T-cell (primary cell): ENCODE measurements around the gene DDX10. TPM values are rescaled to one million over a fixed set of nuclear protein-coding genes. Genes with fewer than 3 reads are reported as not detected.

ENCODE experiments used
- ATAC-seq, 4 experiments: fragments of 200-7000 bp in 3 of 4; fragments of 150-1000 bp in 1 of 4; cut with Tn5 transposase; replicated peaks in 1 of 4; 1 replicate in 3 of 4; 2 replicates in 1 of 4; pipeline ENCODE4 v1.10.0; 2021; ENCODE audit warnings: moderate library complexity in 3 of 4, mild to moderate bottlenecking in 2 of 4, moderate number of reproducible peaks in 1 of 4
- CTCF ChIA-PET, 2 donors: fragments of 300-600 bp; sonication (Branson Sonifier 250); formaldehyde crosslinking; loops; one replicate each; lab custom pipeline; 2022; ENCODE audit warnings: antibody characterized with exemption in 2 of 2; lab: Charles Lee
- POLR2A ChIA-PET, 2 donors: fragments of 300-600 bp; sonication (Branson Sonifier 250); formaldehyde crosslinking; loops; one replicate each; lab custom pipeline; 2022; ENCODE audit warnings: antibody characterized with exemption in 2 of 2; lab: Charles Lee
- DNase-seq, 35 experiments: peaks; one replicate each; pipeline versions ENCODE4 v3.0.0 to v3.0.0-alpha.2; 2013 to 2023
- H3K27ac ChIP-seq: one replicate; pipeline ENCODE4 v1.5.1; 2013; ENCODE audit warnings: low read length
- H3K27me3 ChIP-seq, 2 experiments: replicated peaks in 1 of 2; 1 replicate in 1 of 2; 2 replicates in 1 of 2; pipeline versions ENCODE4 v1.6.1 to v1.7.0; 2013; ENCODE audit warnings: low read length in 1 of 2, mixed read lengths in 1 of 2; ENCODE audit not compliant: control insufficient read depth in 2 of 2, insufficient read depth in 2 of 2; ENCODE audit errors: extremely low read depth in 1 of 2
- H3K36me3 ChIP-seq, 2 donors: 1 replicate in 1 of 2; 2 replicates in 1 of 2; pipeline versions ENCODE4 v1.6.1 to v1.7.0; 2013; ENCODE audit warnings: low read length in 1 of 2; ENCODE audit not compliant: control insufficient read depth in 2 of 2, insufficient read depth in 1 of 2; ENCODE audit errors: extremely low read depth in 1 of 2
- H3K4me1 ChIP-seq, 2 experiments: 1 replicate in 1 of 2; 2 replicates in 1 of 2; pipeline versions ENCODE4 v1.6.1 to v1.7.0; 2013; ENCODE audit warnings: low read length in 2 of 2, mixed read lengths in 1 of 2; ENCODE audit not compliant: insufficient read depth in 2 of 2, control insufficient read depth in 1 of 2; ENCODE audit errors: extremely low read depth in 1 of 2
- H3K4me3 ChIP-seq, 2 donors: 1 replicate in 1 of 2; 2 replicates in 1 of 2; pipeline versions ENCODE4 v1.5.1 to v1.7.0; 2013; ENCODE audit warnings: mild to moderate bottlenecking in 2 of 2, low read length in 1 of 2, moderate library complexity in 1 of 2; ENCODE audit not compliant: control insufficient read depth in 1 of 2; ENCODE audit errors: extremely low read depth in 1 of 2
- H3K9me3 ChIP-seq: 2 replicates; pipeline ENCODE4 v1.7.0; 2013
- H3K27ac Mint-ChIP-seq, 2 donors: one replicate each; pipeline ENCODE4 v1.8.0; 2020 to 2021; ENCODE audit warnings: mild to moderate bottlenecking in 2 of 2, mixed read lengths in 2 of 2
- H3K27me3 Mint-ChIP-seq, 2 donors: one replicate each; pipeline ENCODE4 v1.8.0; 2021 to 2022; ENCODE audit warnings: mixed read lengths in 2 of 2
- H3K36me3 Mint-ChIP-seq: one replicate; pipeline ENCODE4 v1.8.0; 2021; ENCODE audit warnings: mixed read lengths
- H3K4me1 Mint-ChIP-seq, 3 donors: one replicate each; pipeline ENCODE4 v1.8.0; 2020 to 2022; ENCODE audit warnings: mixed read lengths in 3 of 3, mild to moderate bottlenecking in 1 of 3
- H3K4me3 Mint-ChIP-seq, 3 donors: one replicate each; pipeline ENCODE4 v1.8.0; 2020 to 2022; ENCODE audit warnings: mild to moderate bottlenecking in 3 of 3, mixed read lengths in 3 of 3, moderate library complexity in 3 of 3
- H3K9me3 Mint-ChIP-seq, 3 donors: one replicate each; pipeline ENCODE4 v1.8.0; 2020 to 2022; ENCODE audit warnings: mixed read lengths in 3 of 3
- WGBS: methylation state at CpG from one replicate; pipeline ENCODE4 v1.1.5; 2013; ENCODE audit warnings: missing lambda C conversion rate; ENCODE audit not compliant: insufficient coverage; 5-methylcytosine and 5-hydroxymethylcytosine counted together
- total RNA-seq, 35 experiments: library from RNA in 6 of 35; stranded (reverse) in 6 of 35; fragments of 120-200 nt in 1 of 35; gene quantifications; one replicate each; pipeline versions ENCODE4 v1.2.1 to v1.2.4 and lab custom pipeline; 2013 to 2026

The DDX10 gene
- total RNA-seq, 5 donors from 2014 or later (not counting 1 experiment from before 2014, with no cell fraction given) = 23.5 to 30.0 (median 27.0) TPM

DNA sequence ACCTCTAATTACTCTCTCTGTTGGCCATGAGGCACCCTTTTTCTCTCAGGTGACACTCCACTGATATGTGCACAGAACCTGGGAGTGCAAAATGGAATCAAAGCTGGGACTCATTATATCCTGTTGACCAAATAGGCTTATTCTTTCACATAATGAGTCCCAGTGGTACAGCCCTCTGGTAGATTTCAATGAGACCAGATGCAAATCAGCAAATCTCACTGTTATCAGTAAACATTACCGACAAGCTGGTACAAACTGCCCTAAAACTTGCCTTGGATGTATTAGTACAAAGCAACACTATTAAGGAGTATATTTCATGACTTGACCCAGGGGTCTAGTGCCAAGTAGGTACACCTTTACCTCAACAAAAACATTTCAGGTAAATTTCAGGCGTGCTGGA lies 128.3 kb downstream of the DDX10 start:
- WGBS = no CpG with 5 or more reads among the region's 2 CpGs
- CTCF ChIA-PET = no interaction called here

DNA sequence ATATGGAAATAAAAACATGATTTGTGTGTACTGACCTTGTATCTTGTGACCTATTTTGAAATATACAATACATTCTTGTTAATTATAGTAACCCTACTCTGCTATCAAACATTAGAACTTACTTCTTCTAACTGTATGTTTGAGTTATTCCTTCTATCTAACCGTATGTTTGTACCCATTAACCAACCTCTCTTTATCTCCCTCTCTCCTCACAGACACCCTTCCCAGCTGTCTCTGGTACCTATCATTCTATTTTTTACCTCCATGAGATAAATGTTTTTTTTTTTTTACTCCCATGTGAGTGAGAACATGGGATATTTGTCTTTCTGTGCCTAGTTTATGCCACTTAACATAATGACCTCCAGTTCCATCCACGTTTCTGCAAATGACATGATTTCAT lies 128.7 kb downstream of the DDX10 start:
- ChIA-PET POLR2A (no interaction called here), CTCF (no interaction called here)
- H3K4me3 ChIP-seq = no peak overlapping the region
- peaks cover 11 to 25% (median 23%) of the 10 kb centered on the region in 3 donors for H3K4me1 Mint-ChIP-seq
- no peak overlapping the region for H3K4me3 Mint-ChIP-seq
- H3K27me3 Mint-ChIP-seq = no peaks in the 10 kb centered on the region
- no peaks in the 10 kb centered on the region for H3K9me3 ChIP-seq
- no peak overlapping the region for H3K27ac ChIP-seq
- H3K9me3 Mint-ChIP-seq = no peaks in the 10 kb centered on the region
- H3K36me3 ChIP-seq = no peaks in the 10 kb centered on the region
- no peak for ATAC-seq
- no peak overlapping the region for H3K27ac Mint-ChIP-seq
- WGBS = no CpG with 5 or more reads among the region's 2 CpGs
- no peak for DNase-seq
- no peaks in the 10 kb centered on the region for H3K4me1 ChIP-seq
- H3K27me3 ChIP-seq = no peaks in the 10 kb centered on the region
- H3K36me3 Mint-ChIP-seq = peaks cover 15% of the 10 kb centered on the region

More for the DNA sequence above, 128.3 kb downstream of the DDX10 start:
- H3K36me3 ChIP-seq = no peaks in the 10 kb centered on the region
- H3K9me3 ChIP-seq = no peaks in the 10 kb centered on the region
- peaks cover 13 to 28% (median 22%) of the 10 kb centered on the region in 3 donors for H3K4me1 Mint-ChIP-seq
- H3K27me3 Mint-ChIP-seq = no peaks in the 10 kb centered on the region
- H3K27ac ChIP-seq = no peak overlapping the region
- no peaks in the 10 kb centered on the region for H3K9me3 Mint-ChIP-seq
- no peak overlapping the region for H3K4me3 ChIP-seq
- H3K27me3 ChIP-seq = no peaks in the 10 kb centered on the region
- no peaks in the 10 kb centered on the region for H3K4me1 ChIP-seq
- DNase-seq = no peak
- no peak for ATAC-seq
- H3K4me3 Mint-ChIP-seq = no peak overlapping the region
- peaks cover 15% of the 10 kb centered on the region for H3K36me3 Mint-ChIP-seq
- POLR2A ChIA-PET = interaction anchor here in 1 of 2 donors (0.6 kb wide), 1 partner anchor 160 kb away, joined by 7 read pairs; no protein-coding TSS in a partner anchor
- H3K27ac Mint-ChIP-seq = no peak overlapping the region

DNA sequence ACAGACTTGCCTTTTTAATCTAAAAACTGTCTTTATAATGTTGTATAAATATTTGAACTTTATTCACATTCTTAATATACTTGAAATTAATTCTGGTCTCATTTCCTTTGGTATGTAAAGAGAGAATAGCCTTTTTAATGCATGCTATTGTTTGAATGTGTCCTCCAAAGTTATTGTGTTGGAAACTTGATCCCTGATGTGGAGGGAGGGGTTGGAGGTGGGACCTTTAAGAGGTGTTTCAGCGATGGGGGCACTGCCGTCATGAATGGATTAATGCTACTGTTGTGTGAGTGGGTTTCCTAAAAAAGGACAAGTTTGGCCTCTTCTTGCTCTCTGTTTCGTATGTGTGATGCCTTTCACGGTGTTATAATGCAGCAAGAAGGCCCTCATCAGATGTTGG lies 131.7 kb downstream of the DDX10 start:
- Histone ChIP-seq H3K4me3 (no peak overlapping the region), H3K27ac (no peak overlapping the region), H3K9me3 (no peaks in the 10 kb centered on the region), H3K36me3 (no peaks in the 10 kb centered on the region), H3K4me1 (no peaks in the 10 kb centered on the region), H3K27me3 (no peaks in the 10 kb centered on the region)
- CTCF ChIA-PET = no interaction called here
- POLR2A ChIA-PET = no interaction called here
- Mint-ChIP-seq H3K27ac (no peak overlapping the region), H3K36me3 (peaks cover 11% of the 10 kb centered on the region), H3K27me3 (no peaks in the 10 kb centered on the region), H3K4me3 (no peak overlapping the region), H3K4me1 (peaks cover 7 to 15% (median 12%) of the 10 kb centered on the region in 3 donors), H3K9me3 (no peaks in the 10 kb centered on the region)
- ATAC-seq (no peak), DNase-seq (no peak)
- no CpG with 5 or more reads among the region's 4 CpGs for WGBS

DNA sequence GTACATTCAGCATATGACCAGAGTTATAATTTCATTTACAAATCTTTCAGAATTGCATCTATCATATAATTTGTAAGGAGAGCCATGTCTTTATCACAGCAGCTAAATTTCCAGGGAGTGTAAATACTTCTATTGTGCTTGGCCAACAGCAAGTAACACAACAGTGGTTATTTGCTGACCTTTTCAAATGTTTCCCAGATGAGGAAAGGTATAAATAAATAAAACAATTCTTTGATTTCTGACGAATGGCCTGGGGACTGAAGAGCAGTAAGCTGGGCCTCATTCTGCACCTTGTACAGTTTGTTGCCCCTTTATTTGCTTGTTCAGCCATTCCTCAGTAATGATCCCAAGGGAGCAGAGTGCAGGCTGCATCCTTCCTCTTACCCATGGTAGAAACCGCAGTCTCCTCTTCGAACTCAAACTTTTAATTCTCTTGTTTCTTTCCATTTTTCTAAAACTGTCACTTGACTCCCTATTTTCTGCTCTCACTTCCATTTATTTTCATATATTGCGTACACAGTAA lies 132.8 kb downstream of the DDX10 start:
- CTCF ChIA-PET = no interaction called here

DNA sequence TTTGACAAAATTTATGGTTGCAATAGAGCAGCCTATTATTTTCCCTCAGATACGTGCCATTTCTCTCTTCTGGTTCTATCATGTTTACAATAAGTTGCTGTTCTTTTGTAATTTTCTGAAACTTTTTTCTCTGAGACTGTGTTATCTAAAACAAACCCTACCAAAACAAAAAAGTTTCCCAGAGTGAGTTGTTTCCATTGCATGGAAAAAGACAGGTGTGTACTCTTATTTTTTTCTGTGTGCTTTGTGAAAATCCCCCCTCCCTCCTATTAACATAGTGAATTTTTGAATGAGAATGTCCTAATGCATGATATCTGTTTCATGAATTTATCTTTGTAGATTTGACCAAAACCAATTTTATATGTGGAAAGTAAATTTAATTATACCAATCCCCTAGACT lies 137.6 kb downstream of the DDX10 start:
- WGBS = no CpG with 5 or more reads among the region's 1 CpG
- Histone ChIP-seq H3K4me1 (no peaks in the 10 kb centered on the region), H3K36me3 (peaks cover 0 to 4% of the 10 kb centered on the region in 2 donors), H3K27ac (no peak overlapping the region), H3K9me3 (no peaks in the 10 kb centered on the region), H3K4me3 (no peak overlapping the region), H3K27me3 (no peaks in the 10 kb centered on the region)
- no peaks in the 10 kb centered on the region for H3K9me3 Mint-ChIP-seq
- H3K4me1 Mint-ChIP-seq = peaks cover 7 to 15% (median 7%) of the 10 kb centered on the region in 3 donors
- H3K27me3 Mint-ChIP-seq = no peaks in the 10 kb centered on the region
- ATAC-seq = no peak
- POLR2A ChIA-PET = no interaction called here
- DNase-seq = no peak
- H3K36me3 Mint-ChIP-seq = peaks cover 5% of the 10 kb centered on the region
- H3K4me3 Mint-ChIP-seq = no peak overlapping the region
- no peak overlapping the region for H3K27ac Mint-ChIP-seq
- CTCF ChIA-PET = no interaction called here

More for the DNA sequence above, 132.8 kb downstream of the DDX10 start:
- H3K27me3 ChIP-seq = no peaks in the 10 kb centered on the region
- Mint-ChIP-seq H3K4me3 (no peak overlapping the region), H3K9me3 (no peaks in the 10 kb centered on the region), H3K36me3 (peaks cover 11% of the 10 kb centered on the region), H3K27ac (no peak overlapping the region), H3K27me3 (no peaks in the 10 kb centered on the region), H3K4me1 (peaks cover 7 to 15% (median 10%) of the 10 kb centered on the region in 3 donors)
- H3K9me3 ChIP-seq = no peaks in the 10 kb centered on the region
- 98% methylated on average over 4 of the region's 4 CpGs for WGBS
- ATAC-seq (no peak), DNase-seq (no peak)
- no peaks in the 10 kb centered on the region for H3K36me3 ChIP-seq
- H3K27ac ChIP-seq = no peak overlapping the region
- no peak overlapping the region for H3K4me3 ChIP-seq
- H3K4me1 ChIP-seq = no peaks in the 10 kb centered on the region
- POLR2A ChIA-PET = interaction anchor here in 1 of 2 donors (0.6 kb wide), 1 partner anchor 654 kb away, joined by 13 read pairs; no protein-coding TSS in a partner anchor

DNA sequence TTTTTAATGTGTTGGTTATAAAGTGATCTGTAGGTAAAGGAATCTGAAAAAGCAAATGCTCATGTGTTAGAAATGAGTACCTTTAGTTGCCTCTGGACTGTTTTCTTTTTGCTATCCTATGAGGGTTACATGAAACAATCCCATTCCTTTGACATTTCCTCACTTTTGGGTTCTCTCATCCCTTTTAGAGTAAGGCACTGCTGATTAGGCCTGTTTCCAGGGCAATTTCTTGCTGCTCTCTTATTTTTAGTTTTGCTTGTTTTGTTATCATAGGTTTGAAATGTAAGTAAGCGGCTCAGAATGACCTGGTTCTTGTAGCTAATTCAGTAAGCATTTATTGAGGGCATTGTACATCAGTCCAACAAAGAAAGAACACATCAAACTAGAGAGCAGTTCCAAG lies 138.9 kb downstream of the DDX10 start:
- Histone ChIP-seq H3K4me1 (no peaks in the 10 kb centered on the region), H3K27me3 (no peaks in the 10 kb centered on the region), H3K27ac (no peak overlapping the region), H3K9me3 (no peaks in the 10 kb centered on the region), H3K4me3 (no peak overlapping the region), H3K36me3 (peaks cover 0 to 4% of the 10 kb centered on the region in 2 donors)
- ATAC-seq (no peak), DNase-seq (no peak)
- no CpG with 5 or more reads among the region's 1 CpG for WGBS
- POLR2A ChIA-PET = no interaction called here
- Mint-ChIP-seq H3K27ac (no peak overlapping the region), H3K4me1 (peaks cover 3 to 12% (median 3%) of the 10 kb centered on the region in 3 donors), H3K36me3 (peaks cover 7% of the 10 kb centered on the region), H3K9me3 (no peaks in the 10 kb centered on the region), H3K27me3 (no peaks in the 10 kb centered on the region), H3K4me3 (no peak overlapping the region)
- CTCF ChIA-PET = interaction anchor here in 1 of 2 donors (0.7 kb wide), 1 partner anchor 65 kb away, joined by 3 read pairs; no protein-coding TSS in a partner anchor
